Measurements from ENCODE around the gene GLCCI1. TPM values are rescaled to one million over a fixed set of nuclear protein-coding genes. Genes with fewer than 3 reads are reported as not detected.

The GLCCI1 gene
- total and polyA plus RNA-seq, 2 of the 13 experiments (the other 11 are each of a cell fraction or from before 2014, with no cell fraction given), result 1.3 to 1.7 TPM

DNA sequence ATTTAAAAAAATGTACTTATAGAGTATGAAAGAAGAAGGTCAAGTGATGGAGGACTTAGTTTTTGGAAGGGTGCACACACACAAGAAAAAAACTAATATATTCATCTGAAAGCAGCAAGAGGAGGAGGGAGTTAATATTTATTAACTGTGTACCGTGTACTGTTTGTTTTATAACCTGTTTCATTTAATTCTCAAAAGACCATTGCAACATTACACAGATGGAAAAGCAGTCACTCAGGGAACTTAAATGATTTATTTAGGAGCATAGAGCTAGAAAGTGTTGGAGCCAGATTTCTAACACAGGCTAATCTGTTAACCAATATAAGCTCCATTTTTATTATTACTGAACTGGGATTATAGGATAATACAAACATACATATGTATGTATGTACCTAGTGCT is 36.7 kb downstream of the GLCCI1 start:
- Histone ChIP-seq H2AFZ (ENCODE audit: low read length) (no peak overlapping the region), H3K36me3 (replicated peaks in 1 of 2; ENCODE audit: control insufficient read depth in 1 of 2, insufficient read depth in 2 of 2, low read length in 2 of 2) (no peaks in the 10 kb centered on the region), H3K27ac (ENCODE audit: extremely low read length, insufficient read depth, low read length) (no peak overlapping the region), H3K4me1 (ENCODE audit: insufficient read depth, low read length) (no peaks in the 10 kb centered on the region; the same call in 1 of the 2 replicates), H3K9ac (ENCODE audit: insufficient read depth, low read depth, low read length) (no peak overlapping the region), H3K4me3 (replicated peaks in 1 of 3; ENCODE audit: insufficient read depth in 1 of 3, low read depth in 2 of 3, low read length in 3 of 3) (no peak overlapping the region), H3K79me2 (ENCODE audit: insufficient read depth, low read length) (no peaks in the 10 kb centered on the region), H3K27me3 (ENCODE audit: control insufficient read depth in 1 of 2, insufficient read depth in 2 of 2, low read length in 2 of 2) (no peaks in the 10 kb centered on the region), H3K4me2 (ENCODE audit: low read depth, low read length) (no peak overlapping the region), H4K20me1 (ENCODE audit: insufficient read depth, low read length) (no peaks in the 10 kb centered on the region), H3K9me3 (ENCODE audit: low read length) (no peaks in the 10 kb centered on the region)
- in situ Hi-C loops (cut with HindIII; ENCODE audit: extremely low pct_ligation_motif_present, low pct_unique_long_range_greater_than_20kb), result no loop called here
- WGBS (ENCODE audit: low lambda C conversion rate), result 85% methylated on average over 1 of the region's 1 CpG
- ATAC-seq (no peak), FAIRE-seq (no peak), DNase-seq (ENCODE audit: low spot score) (no peak)
- CTCF ChIA-PET (ENCODE audit: low intra/inter-chr PET ratio, low total read pairs), result no interaction called here
- BruUV-seq (replicated peaks), result no TSS peak
- POLR2A ChIA-PET, result no interaction called here
- intact Hi-C loops (cut with micrococcal nuclease; ENCODE audit: unreplicated experiment), result no loop called here
- no peak for TF ChIP-seq ZNF644 (CRISPR knock-in tag; IDR thresholded peaks at IDR 0.05; ENCODE audit: low read depth)
- no peak for TF ChIP-seq PPARG (CRISPR knock-in tag; conservative IDR thresholded peaks at IDR 0.05)
- TF ChIP-seq, protein P1, sequence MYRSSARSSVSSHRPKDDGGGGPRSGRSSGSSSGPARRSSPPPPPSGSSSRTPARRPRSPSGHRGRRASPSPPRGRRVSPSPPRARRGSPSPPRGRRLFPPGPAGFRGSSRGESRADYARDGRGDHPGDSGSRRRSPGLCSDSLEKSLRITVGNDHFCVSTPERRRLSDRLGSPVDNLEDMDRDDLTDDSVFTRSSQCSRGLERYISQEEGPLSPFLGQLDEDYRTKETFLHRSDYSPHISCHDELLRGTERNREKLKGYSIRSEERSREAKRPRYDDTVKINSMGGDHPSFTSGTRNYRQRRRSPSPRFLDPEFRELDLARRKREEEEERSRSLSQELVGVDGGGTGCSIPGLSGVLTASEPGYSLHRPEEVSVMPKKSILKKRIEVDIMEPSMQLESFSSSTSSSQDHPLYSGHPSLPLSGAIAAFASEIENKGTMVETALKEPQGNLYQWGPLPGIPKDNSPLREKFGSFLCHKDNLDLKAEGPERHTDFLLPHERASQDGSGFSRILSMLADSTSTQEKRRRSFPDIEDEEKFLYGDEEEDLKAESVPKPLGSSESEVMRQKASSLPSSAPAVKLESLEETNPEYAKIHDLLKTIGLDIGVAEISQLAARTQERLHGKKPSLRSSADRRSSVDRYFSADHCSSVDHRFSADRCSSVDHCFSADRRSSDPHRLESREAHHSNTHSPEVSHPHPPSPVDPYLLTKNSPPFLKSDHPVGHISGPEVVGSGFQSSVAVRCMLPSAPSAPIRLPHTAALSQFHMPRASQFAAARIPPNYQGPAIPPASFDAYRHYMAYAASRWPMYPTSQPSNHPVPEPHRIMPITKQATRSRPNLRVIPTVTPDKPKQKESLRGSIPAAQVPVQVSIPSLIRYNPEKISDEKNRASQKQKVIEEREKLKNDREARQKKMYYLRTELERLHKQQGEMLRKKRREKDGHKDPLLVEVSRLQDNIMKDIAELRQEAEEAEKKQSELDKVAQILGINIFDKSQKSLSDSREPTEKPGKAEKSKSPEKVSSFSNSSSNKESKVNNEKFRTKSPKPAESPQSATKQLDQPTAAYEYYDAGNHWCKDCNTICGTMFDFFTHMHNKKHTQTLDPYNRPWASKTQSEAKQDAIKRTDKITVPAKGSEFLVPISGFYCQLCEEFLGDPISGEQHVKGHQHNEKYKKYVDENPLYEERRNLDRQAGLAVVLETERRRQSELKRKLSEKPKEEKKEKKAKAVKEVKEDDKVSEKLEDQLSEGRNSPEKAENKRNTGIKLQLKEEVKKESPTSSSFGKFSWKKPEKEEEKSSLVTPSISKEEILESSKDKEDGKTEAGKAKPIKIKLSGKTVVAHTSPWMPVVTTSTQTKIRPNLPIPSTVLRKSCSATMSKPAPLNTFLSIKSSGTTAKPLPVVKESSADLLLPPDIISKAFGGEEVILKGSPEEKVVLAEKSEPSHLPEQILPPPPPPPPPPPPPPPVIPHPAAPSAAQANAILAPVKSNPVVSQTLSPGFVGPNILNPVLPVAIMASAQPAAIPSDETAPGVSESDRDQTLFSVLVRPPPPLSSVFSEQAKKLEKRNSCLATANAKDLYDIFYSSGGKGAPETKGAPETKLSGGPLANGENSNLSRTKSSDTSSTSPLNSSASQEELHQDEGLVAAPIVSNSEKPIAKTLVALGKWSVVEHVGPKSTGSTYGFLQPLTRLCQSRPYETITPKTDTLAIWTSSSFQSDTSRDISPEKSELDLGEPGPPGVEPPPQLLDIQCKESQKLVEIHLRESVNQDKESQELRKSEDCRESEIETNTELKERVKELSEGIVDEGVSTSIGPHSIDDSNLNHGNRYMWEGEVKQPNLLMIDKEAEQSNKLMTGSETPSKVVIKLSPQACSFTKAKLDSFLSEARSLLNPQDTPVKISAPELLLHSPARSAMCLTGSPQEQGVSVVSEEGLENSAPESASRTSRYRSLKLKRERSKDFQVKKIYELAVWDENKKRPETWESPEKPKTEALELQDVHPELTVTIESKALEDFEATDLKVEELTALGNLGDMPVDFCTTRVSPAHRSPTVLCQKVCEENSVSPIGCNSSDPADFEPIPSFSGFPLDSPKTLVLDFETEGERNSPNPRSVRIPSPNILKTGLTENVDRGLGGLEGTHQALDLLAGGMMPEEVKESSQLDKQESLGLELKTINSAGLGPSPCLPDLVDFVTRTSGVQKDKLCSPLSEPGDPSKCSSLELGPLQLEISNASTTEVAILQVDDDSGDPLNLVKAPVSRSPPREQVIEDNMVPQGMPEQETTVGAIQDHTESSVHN (CRISPR knock-in tag; IDR thresholded peaks at IDR 0.05), result no peak
- TF ChIP-seq, protein P2, sequence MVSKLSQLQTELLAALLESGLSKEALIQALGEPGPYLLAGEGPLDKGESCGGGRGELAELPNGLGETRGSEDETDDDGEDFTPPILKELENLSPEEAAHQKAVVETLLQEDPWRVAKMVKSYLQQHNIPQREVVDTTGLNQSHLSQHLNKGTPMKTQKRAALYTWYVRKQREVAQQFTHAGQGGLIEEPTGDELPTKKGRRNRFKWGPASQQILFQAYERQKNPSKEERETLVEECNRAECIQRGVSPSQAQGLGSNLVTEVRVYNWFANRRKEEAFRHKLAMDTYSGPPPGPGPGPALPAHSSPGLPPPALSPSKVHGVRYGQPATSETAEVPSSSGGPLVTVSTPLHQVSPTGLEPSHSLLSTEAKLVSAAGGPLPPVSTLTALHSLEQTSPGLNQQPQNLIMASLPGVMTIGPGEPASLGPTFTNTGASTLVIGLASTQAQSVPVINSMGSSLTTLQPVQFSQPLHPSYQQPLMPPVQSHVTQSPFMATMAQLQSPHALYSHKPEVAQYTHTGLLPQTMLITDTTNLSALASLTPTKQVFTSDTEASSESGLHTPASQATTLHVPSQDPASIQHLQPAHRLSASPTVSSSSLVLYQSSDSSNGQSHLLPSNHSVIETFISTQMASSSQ (IDR thresholded peaks at IDR 0.05; ENCODE audit: low read depth), result no peak
- TF ChIP-seq, protein P2 (CRISPR knock-in tag; IDR thresholded peaks at IDR 0.05; ENCODE audit: borderline replicate concordance), result no peak
- TF ChIP-seq SKI (IDR thresholded peaks at IDR 0.05; ENCODE audit: partially characterized antibody), result no peak
- TF ChIP-seq ZNF143 (CRISPR knock-in tag; IDR thresholded peaks at IDR 0.05), result no peak
